Stimulated activated CD8-positive, alpha-beta memory T cell treated with anti-CD3 and anti-CD28 coated beads, Interleukin-15, amount 100 ng/mL, for 24 hours (primary cell): ENCODE results near the gene METTL15.
"Not testable (repeated sequence)": the region's sequence is repeated elsewhere in the genome, so short reads cannot be mapped to it uniquely, and the experiment has no call there.

Experiments
- DNase-seq: peaks from one replicate; pipeline ENCODE4 v3.0.0-alpha.2; 2020; ENCODE audit warnings: low read depth

Gene METTL15

GRCh38 chr11:28107750-28108618, at the start of gene METTL15, which contains the start of gene KIF18A:
METTL15 (plus strand) TSS chr11:28108388; CDS start chr11:28113335, 4,947 bp downstream.
KIF18A (minus strand) TSS chr11:28108156; CDS start chr11:28097947, 10,209 bp downstream.
- DNase-seq = peak; percentile 98

GRCh38 chr11:28071305-28071704, 36.9 kb upstream of the METTL15 start:
- DNase-seq = no peak

- DNase-seq = no peak
Observed at GRCh38 chr11:28072321-28072720, 35.9 kb upstream of the METTL15 start.

- no peak for DNase-seq
Observed at GRCh38 chr11:28077521-28077920, 30.7 kb upstream of the METTL15 start.

GRCh38 chr11:28083118-28083517, 25.1 kb upstream of the METTL15 start:
- DNase-seq = no peak

- DNase-seq = no peak
Observed at GRCh38 chr11:28086569-28086968, 21.6 kb upstream of the METTL15 start.

GRCh38 chr11:28087192-28087591, 21.0 kb upstream of the METTL15 start:
- DNase-seq = not testable (repeated sequence)

- DNase-seq = not testable (repeated sequence)
Observed at GRCh38 chr11:28087693-28088092, 20.5 kb upstream of the METTL15 start.

- no peak for DNase-seq
Observed at GRCh38 chr11:28089378-28089777, 18.8 kb upstream of the METTL15 start.

- no peak for DNase-seq
Observed at GRCh38 chr11:28090052-28090749, 18.0 kb upstream of the METTL15 start.

GRCh38 chr11:28092786-28093185, 15.4 kb upstream of the METTL15 start:
- DNase-seq = no peak

GRCh38 chr11:28098257-28098656, 9.9 kb upstream of the METTL15 start:
- DNase-seq = no peak

GRCh38 chr11:28099715-28100114, 8.5 kb upstream of the METTL15 start:
- no peak for DNase-seq

- no peak for DNase-seq
Observed at GRCh38 chr11:28100665-28101064, 7.5 kb upstream of the METTL15 start.

GRCh38 chr11:28102300-28102699, 5.9 kb upstream of the METTL15 start:
- DNase-seq = not testable (repeated sequence)

- no peak for DNase-seq
Observed at GRCh38 chr11:28104425-28104824, 3.8 kb upstream of the METTL15 start.

- DNase-seq = no peak
Observed at GRCh38 chr11:28104984-28105383, 3.2 kb upstream of the METTL15 start.

GRCh38 chr11:28105869-28106268, 2.3 kb upstream of the METTL15 start:
- DNase-seq = no peak

GRCh38 chr11:28106353-28107043, 1.7 kb upstream of the METTL15 start:
- no peak for DNase-seq

- DNase-seq = no peak
Observed at GRCh38 chr11:28107191-28107749, 918 bp upstream of the METTL15 start.

GRCh38 chr11:28108958-28109357, 770 bp downstream of the METTL15 start:
- no peak for DNase-seq
